Natural killer cell (primary cell): ENCODE results near the gene ZNF526. TPM values are rescaled to one million over a fixed set of nuclear protein-coding genes. Genes with fewer than 3 reads are reported as not detected.

ENCODE experiments used
- ATAC-seq, 3 donors: fragments of 150-1000 bp in 2 of 3; fragments of 200-7000 bp in 1 of 3; cut with Tn5 transposase; 1 replicate in 1 of 3; 2 replicates in 2 of 3; pipeline ENCODE4 v1.10.0; 2021; ENCODE audit warnings: mild to moderate bottlenecking in 2 of 3, moderate library complexity in 2 of 3
- DNase-seq, 2 donors: peaks; one replicate each; pipeline versions ENCODE4 v3.0.0 to v3.0.0-alpha.2; 2013 to 2021; ENCODE audit warnings: mixed read lengths in 1 of 2
- H3K27ac ChIP-seq: one replicate; pipeline ENCODE4 v1.5.1; 2013; ENCODE audit warnings: mild to moderate bottlenecking, low read length
- H3K27me3 ChIP-seq: one replicate; pipeline ENCODE4 v1.6.1; 2013; ENCODE audit warnings: low read length; ENCODE audit not compliant: control insufficient read depth, insufficient read depth
- H3K36me3 ChIP-seq: one replicate; pipeline ENCODE4 v1.6.1; 2013; ENCODE audit warnings: low read length; ENCODE audit not compliant: control insufficient read depth, insufficient read depth
- H3K4me1 ChIP-seq: one replicate; pipeline ENCODE4 v1.6.1; 2013; ENCODE audit warnings: low read length; ENCODE audit not compliant: control insufficient read depth, insufficient read depth
- H3K4me3 ChIP-seq: one replicate; pipeline ENCODE4 v1.5.1; 2013; ENCODE audit warnings: low read length
- H3K9me3 ChIP-seq: one replicate; pipeline ENCODE4 v1.6.1; 2013; ENCODE audit warnings: low read length; ENCODE audit not compliant: control insufficient read depth, insufficient read depth
- H3K27ac Mint-ChIP-seq, 2 donors: one replicate each; pipeline ENCODE4 v1.8.0; 2022; ENCODE audit warnings: mild to moderate bottlenecking in 2 of 2, mixed read lengths in 2 of 2, moderate library complexity in 1 of 2
- H3K27me3 Mint-ChIP-seq, 2 donors: one replicate each; pipeline ENCODE4 v1.8.0; 2022; ENCODE audit warnings: low read depth in 2 of 2, mixed read lengths in 2 of 2
- H3K36me3 Mint-ChIP-seq: one replicate; pipeline ENCODE4 v1.8.0; 2022; ENCODE audit warnings: mixed read lengths
- H3K4me1 Mint-ChIP-seq, 2 donors: one replicate each; pipeline ENCODE4 v1.8.0; 2022; ENCODE audit warnings: mixed read lengths in 2 of 2
- H3K4me3 Mint-ChIP-seq: one replicate; pipeline ENCODE4 v1.8.0; 2022; ENCODE audit warnings: mild to moderate bottlenecking, moderate library complexity, mixed read lengths
- H3K9me3 Mint-ChIP-seq, 2 donors: one replicate each; pipeline ENCODE4 v1.8.0; 2022; ENCODE audit warnings: mixed read lengths in 2 of 2
- WGBS: methylation state at CpG from one replicate; pipeline ENCODE4 v1.1.7; 2013; ENCODE audit warnings: missing lambda C conversion rate; ENCODE audit not compliant: insufficient coverage; 5-methylcytosine and 5-hydroxymethylcytosine counted together
- intact Hi-C: fragments of 100-400 bp; cut with micrococcal nuclease; formaldehyde crosslinking; loops from one replicate; pipeline ENCODE4 v1.14.2; 2022
- total RNA-seq, 4 donors: library from RNA; stranded (reverse); fragments of 120-200 nt in 1 of 4; gene quantifications; one replicate each; pipeline versions ENCODE4 v1.2.3 to v1.2.4, GENCODE V29; 2013 to 2022
- TF ChIP-seq, protein P1 (sequence below): fragments of 200-600 bp; IDR thresholded peaks from one replicate; pipeline ENCODE4 v1.8.0; 2022; ENCODE audit warnings: antibody characterized with exemption

Gene ZNF526
- total RNA-seq, 3 donors from 2014 or later (not counting 1 experiment from before 2014, with no cell fraction given): 8.8 to 10.6 (median 10.2) TPM

DNA sequence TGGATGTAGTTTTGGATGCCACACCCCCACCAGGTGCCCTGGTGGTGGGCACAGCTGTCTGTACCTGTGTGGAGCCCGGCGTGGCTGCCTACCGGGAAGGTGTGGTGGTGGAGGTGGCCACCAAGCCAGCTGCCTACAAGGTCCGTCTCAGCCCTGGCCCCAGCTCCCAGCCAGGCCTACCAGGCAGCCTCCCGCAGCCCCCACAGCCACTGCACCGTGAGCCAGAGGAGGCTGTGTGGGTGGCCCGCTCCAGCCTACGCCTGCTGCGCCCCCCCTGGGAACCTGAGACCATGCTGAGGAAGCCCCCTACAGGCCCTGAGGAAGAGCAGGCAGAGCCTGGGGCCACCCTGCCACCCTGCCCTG, 52.4 kb downstream of the ZNF526 start:
- no peaks in the 10 kb centered on the region for H3K9me3 ChIP-seq
- intact Hi-C loops: no loop called here
- no peaks in the 10 kb centered on the region for H3K27me3 Mint-ChIP-seq
- H3K27ac ChIP-seq: no peak overlapping the region
- H3K36me3 Mint-ChIP-seq: no peaks in the 10 kb centered on the region
- peaks cover 45% of the 10 kb centered on the region for H3K4me1 ChIP-seq
- no peaks in the 10 kb centered on the region for H3K9me3 Mint-ChIP-seq
- H3K4me1 Mint-ChIP-seq: peaks cover 16 to 19% of the 10 kb centered on the region in 2 donors
- no peaks in the 10 kb centered on the region for H3K27me3 ChIP-seq
- H3K27ac Mint-ChIP-seq: no peak overlapping the region
- no peak overlapping the region for H3K4me3 Mint-ChIP-seq
- WGBS: 88% methylated on average over 9 of the region's 9 CpGs
- DNase-seq (peak in 1 of 2 donors; percentile 15), ATAC-seq (no peak)
- TF ChIP-seq, protein P1, sequence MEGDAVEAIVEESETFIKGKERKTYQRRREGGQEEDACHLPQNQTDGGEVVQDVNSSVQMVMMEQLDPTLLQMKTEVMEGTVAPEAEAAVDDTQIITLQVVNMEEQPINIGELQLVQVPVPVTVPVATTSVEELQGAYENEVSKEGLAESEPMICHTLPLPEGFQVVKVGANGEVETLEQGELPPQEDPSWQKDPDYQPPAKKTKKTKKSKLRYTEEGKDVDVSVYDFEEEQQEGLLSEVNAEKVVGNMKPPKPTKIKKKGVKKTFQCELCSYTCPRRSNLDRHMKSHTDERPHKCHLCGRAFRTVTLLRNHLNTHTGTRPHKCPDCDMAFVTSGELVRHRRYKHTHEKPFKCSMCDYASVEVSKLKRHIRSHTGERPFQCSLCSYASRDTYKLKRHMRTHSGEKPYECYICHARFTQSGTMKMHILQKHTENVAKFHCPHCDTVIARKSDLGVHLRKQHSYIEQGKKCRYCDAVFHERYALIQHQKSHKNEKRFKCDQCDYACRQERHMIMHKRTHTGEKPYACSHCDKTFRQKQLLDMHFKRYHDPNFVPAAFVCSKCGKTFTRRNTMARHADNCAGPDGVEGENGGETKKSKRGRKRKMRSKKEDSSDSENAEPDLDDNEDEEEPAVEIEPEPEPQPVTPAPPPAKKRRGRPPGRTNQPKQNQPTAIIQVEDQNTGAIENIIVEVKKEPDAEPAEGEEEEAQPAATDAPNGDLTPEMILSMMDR: no peak
- peaks cover 32% of the 10 kb centered on the region for H3K36me3 ChIP-seq
- no peak overlapping the region for H3K4me3 ChIP-seq

GRCh38 chr19:42272989-42273406, 52.9 kb downstream of the ZNF526 start:
- H3K4me1 ChIP-seq: peaks cover 41% of the 10 kb centered on the region
- H3K27me3 Mint-ChIP-seq: no peaks in the 10 kb centered on the region
- H3K4me3 Mint-ChIP-seq: no peak overlapping the region
- TF ChIP-seq, protein P1: no peak
- intact Hi-C loops: no loop called here
- no peak overlapping the region for H3K27ac Mint-ChIP-seq
- WGBS: 98% methylated on average over 23 of the region's 23 CpGs
- no peak overlapping the region for H3K4me3 ChIP-seq
- no peaks in the 10 kb centered on the region for H3K9me3 Mint-ChIP-seq
- no peaks in the 10 kb centered on the region for H3K27me3 ChIP-seq
- peaks cover 16 to 19% of the 10 kb centered on the region in 2 donors for H3K4me1 Mint-ChIP-seq
- no peak for ATAC-seq
- peaks cover 32% of the 10 kb centered on the region for H3K36me3 ChIP-seq
- no peak for DNase-seq
- no peaks in the 10 kb centered on the region for H3K36me3 Mint-ChIP-seq
- H3K27ac ChIP-seq: no peak overlapping the region
- H3K9me3 ChIP-seq: no peaks in the 10 kb centered on the region

GRCh38 chr19:42273407-42274064, 53.4 kb downstream of the ZNF526 start:
- H3K36me3 Mint-ChIP-seq: no peaks in the 10 kb centered on the region

More at GRCh38 chr19:42273407-42274064, 53.4 kb downstream of the ZNF526 start:
- Mint-ChIP-seq H3K9me3 (no peaks in the 10 kb centered on the region), H3K27me3 (no peaks in the 10 kb centered on the region), H3K4me3 (no peak overlapping the region), H3K27ac (peak overlapping the region in 1 of 2 donors; percentile 48), H3K4me1 (peaks cover 21 to 24% of the 10 kb centered on the region in 2 donors)
- ATAC-seq (no peak), DNase-seq (no peak)
- WGBS: 97% methylated on average over 43 of the region's 43 CpGs
- no peaks in the 10 kb centered on the region for H3K27me3 ChIP-seq
- H3K9me3 ChIP-seq: no peaks in the 10 kb centered on the region
- H3K4me3 ChIP-seq: no peak overlapping the region
- H3K27ac ChIP-seq: no peak overlapping the region
- peaks cover 45% of the 10 kb centered on the region for H3K4me1 ChIP-seq
- TF ChIP-seq, protein P1: no peak
- intact Hi-C loops: no loop called here
- peaks cover 32% of the 10 kb centered on the region for H3K36me3 ChIP-seq
